NCI-H2196 (cell line): ENCODE data around the gene WDR82.

Experiments used
- DNase-seq: peaks from one replicate; lab custom pipeline; 2025; ENCODE audit not compliant: unreplicated experiment; lab: John Stamatoyannopoulos, UW

The WDR82 gene

GRCh38 chr3:52310861-52311575 is 32.6 kb upstream of the WDR82 start:
- no peak for DNase-seq

GRCh38 chr3:52308308-52308707 is 29.9 kb upstream of the WDR82 start:
- no peak for DNase-seq

- DNase-seq = no peak
Measured at GRCh38 chr3:52306978-52307377, 28.5 kb upstream of the WDR82 start.

- DNase-seq = no peak
Measured at GRCh38 chr3:52305926-52306325, 27.5 kb upstream of the WDR82 start.

- DNase-seq = no peak
Measured at GRCh38 chr3:52303811-52304210, 25.4 kb upstream of the WDR82 start.

- no peak for DNase-seq
Measured at GRCh38 chr3:52302426-52303145, 24.1 kb upstream of the WDR82 start.

GRCh38 chr3:52299879-52300611 is 21.6 kb upstream of the WDR82 start:
- no peak for DNase-seq

- no peak for DNase-seq
Measured at GRCh38 chr3:52299247-52299878, 20.9 kb upstream of the WDR82 start.

- DNase-seq = no peak
Measured at GRCh38 chr3:52298149-52299098, 20.0 kb upstream of the WDR82 start.

GRCh38 chr3:52297242-52298148 is 19.0 kb upstream of the WDR82 start:
- no peak for DNase-seq

- no peak for DNase-seq
Measured at GRCh38 chr3:52295671-52296208, 17.3 kb upstream of the WDR82 start.

GRCh38 chr3:52294320-52295150 is 16.1 kb upstream of the WDR82 start:
- DNase-seq = no peak

GRCh38 chr3:52293491-52294319 is 15.3 kb upstream of the WDR82 start:
- no peak for DNase-seq

- no peak for DNase-seq
Measured at GRCh38 chr3:52292247-52293065, 14.0 kb upstream of the WDR82 start.

- no peak for DNase-seq
Measured at GRCh38 chr3:52291508-52292181, 13.2 kb upstream of the WDR82 start.
